HG02938 (cell line): ENCODE measurements around the gene PPP1R2.

Experiments
- ATAC-seq: cut with Tn5 transposase; IDR thresholded peaks from one replicate; pipeline ENCODE4 v1.9.1; 2021; ENCODE audit warnings: mild to moderate bottlenecking, moderate library complexity; ENCODE audit not compliant: unreplicated experiment

Gene PPP1R2

DNA sequence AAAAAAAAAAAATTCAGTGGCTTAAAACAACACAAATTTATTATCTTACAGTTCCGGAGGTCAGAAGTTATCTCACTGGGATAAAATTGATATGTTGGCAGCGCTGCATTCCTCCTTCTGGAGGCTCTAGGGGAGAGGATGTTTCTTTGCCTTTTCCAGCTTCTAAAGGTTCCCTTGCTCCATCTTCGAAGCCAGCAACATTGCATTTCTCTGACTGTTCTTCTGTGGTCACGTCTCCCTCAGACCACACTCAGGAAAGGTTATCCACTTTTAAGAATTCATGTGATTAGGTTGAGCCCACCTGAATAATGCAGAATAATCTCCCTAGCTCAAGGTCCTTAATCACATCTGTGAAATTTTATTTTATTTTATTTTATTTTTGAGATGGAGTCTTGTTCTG is 76.9 kb downstream of the PPP1R2 start:
- no peak for ATAC-seq
